Osteocyte (in vitro differentiated cells): ENCODE measurements around the gene ZNF365. TPM values are rescaled to one million over a fixed set of nuclear protein-coding genes. Genes with fewer than 3 reads are reported as not detected.

Source experiments
- DNase-seq: peaks from one replicate; pipeline ENCODE4 v3.0.0; 2021; ENCODE audit warnings: mixed read lengths; ENCODE audit not compliant: unreplicated experiment; ENCODE audit errors: extremely low spot score
- H3K27ac Mint-ChIP-seq: one replicate; pipeline ENCODE4 v1.8.0; 2021; ENCODE audit warnings: mild to moderate bottlenecking, mixed read lengths; ENCODE audit not compliant: unreplicated experiment
- H3K27me3 Mint-ChIP-seq: one replicate; pipeline ENCODE4 v1.8.0; 2021; ENCODE audit warnings: mixed read lengths; ENCODE audit not compliant: unreplicated experiment
- H3K36me3 Mint-ChIP-seq: one replicate; pipeline ENCODE4 v1.8.0; 2021; ENCODE audit warnings: mixed read lengths; ENCODE audit not compliant: unreplicated experiment
- H3K4me1 Mint-ChIP-seq: one replicate; pipeline ENCODE4 v1.8.0; 2021; ENCODE audit warnings: mixed read lengths; ENCODE audit not compliant: unreplicated experiment
- H3K4me3 Mint-ChIP-seq: one replicate; pipeline ENCODE4 v1.8.0; 2021; ENCODE audit warnings: mild to moderate bottlenecking, moderate library complexity, mixed read lengths; ENCODE audit not compliant: unreplicated experiment
- H3K9me3 Mint-ChIP-seq: one replicate; pipeline ENCODE4 v1.8.0; 2021; ENCODE audit warnings: mixed read lengths; ENCODE audit not compliant: unreplicated experiment
- total RNA-seq: library from RNA; stranded (reverse); gene quantifications from 2 replicates; pipeline ENCODE4 v1.2.1, GENCODE V29; 2021
- TF ChIP-seq, protein P1 (sequence below): fragments of 200-600 bp; sonication (generic); IDR thresholded peaks from 2 replicates; pipeline ENCODE4 v1.5.0; 2021; ENCODE audit warnings: antibody characterized with exemption, mild to moderate bottlenecking, moderate library complexity

Gene ZNF365
- total RNA-seq, 1 donor from 2014 or later, result 1.0 TPM

DNA sequence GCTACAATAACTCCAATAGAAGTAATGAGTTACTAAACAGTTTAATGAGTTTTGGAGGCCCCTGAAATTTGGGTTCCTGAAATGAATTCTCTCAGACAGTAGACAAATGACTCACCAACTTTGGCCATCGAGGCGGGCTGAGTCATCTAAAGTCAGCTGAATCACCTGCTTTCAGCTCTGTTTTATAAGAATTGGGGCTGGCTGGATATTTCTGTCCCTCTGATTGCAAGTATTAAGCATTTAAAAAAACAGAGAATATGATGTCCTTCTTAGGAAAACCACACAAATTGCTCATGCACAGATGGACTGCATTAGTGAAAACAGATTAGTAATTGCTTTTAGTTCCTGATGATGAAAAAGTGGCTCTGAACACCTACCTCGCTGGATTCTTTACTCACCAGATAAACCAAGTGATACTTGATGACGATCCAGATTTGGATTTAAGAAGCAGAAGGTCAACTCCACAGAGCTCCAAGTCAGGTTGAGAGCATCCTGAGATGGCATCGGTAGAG lies 59.1 kb downstream of the ZNF365 start:
- Mint-ChIP-seq H3K9me3 (no peaks in the 10 kb centered on the region), H3K36me3 (no peaks in the 10 kb centered on the region), H3K27me3 (no peaks in the 10 kb centered on the region), H3K4me3 (no peak overlapping the region), H3K27ac (peak overlapping the region; percentile 69), H3K4me1 (peaks cover 20% of the 10 kb centered on the region)
- TF ChIP-seq, protein P1, sequence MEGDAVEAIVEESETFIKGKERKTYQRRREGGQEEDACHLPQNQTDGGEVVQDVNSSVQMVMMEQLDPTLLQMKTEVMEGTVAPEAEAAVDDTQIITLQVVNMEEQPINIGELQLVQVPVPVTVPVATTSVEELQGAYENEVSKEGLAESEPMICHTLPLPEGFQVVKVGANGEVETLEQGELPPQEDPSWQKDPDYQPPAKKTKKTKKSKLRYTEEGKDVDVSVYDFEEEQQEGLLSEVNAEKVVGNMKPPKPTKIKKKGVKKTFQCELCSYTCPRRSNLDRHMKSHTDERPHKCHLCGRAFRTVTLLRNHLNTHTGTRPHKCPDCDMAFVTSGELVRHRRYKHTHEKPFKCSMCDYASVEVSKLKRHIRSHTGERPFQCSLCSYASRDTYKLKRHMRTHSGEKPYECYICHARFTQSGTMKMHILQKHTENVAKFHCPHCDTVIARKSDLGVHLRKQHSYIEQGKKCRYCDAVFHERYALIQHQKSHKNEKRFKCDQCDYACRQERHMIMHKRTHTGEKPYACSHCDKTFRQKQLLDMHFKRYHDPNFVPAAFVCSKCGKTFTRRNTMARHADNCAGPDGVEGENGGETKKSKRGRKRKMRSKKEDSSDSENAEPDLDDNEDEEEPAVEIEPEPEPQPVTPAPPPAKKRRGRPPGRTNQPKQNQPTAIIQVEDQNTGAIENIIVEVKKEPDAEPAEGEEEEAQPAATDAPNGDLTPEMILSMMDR, result no peak
- DNase-seq, result no peak

DNA sequence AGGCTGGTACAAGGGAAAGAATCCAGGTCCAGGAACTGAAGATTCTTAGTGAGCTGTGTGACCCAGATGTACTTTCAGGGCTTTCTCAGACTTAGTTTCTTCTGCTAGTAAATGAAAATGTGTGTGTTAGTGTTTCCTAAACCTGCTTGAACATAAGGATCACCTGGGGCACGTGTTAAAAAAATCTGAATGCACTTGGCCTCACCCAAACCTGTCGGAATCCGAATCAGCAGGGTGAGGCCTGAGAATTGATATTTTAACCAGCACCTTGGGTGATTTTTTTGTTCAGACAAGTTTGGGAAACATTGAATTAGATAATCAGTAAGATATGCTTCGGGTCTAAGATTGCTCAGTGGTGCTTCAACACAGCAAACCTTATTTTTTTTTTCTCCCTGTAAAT lies 59.7 kb downstream of the ZNF365 start:
- H3K36me3 Mint-ChIP-seq, result no peaks in the 10 kb centered on the region
- H3K9me3 Mint-ChIP-seq, result no peaks in the 10 kb centered on the region
- peak overlapping the region; percentile 69 for H3K27ac Mint-ChIP-seq
- no peak for DNase-seq
- no peaks in the 10 kb centered on the region for H3K27me3 Mint-ChIP-seq
- no peak overlapping the region for H3K4me3 Mint-ChIP-seq
- peaks cover 20% of the 10 kb centered on the region for H3K4me1 Mint-ChIP-seq
- TF ChIP-seq, protein P1, result no peak

DNA sequence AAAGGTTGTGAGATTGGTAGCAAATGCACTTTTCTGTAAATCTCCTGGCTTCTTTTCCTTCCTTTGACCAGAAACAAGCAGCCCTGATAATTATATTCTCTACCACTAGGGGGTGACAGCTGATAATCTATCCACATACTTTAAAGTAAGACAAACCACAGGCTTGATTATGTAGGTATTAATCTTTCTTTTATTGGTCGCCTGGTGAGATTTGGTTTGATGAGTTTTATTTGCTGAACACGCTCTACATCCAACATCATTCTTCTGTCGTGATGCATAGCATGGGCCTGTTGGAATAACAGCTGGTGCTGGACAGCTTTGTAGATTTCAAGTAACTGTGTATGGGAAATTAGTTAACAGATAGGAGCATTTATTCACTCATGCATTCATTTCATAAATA lies 63.5 kb downstream of the ZNF365 start:
- TF ChIP-seq, protein P1, result peak; percentile 80
- Mint-ChIP-seq H3K4me3 (no peak overlapping the region), H3K27me3 (no peaks in the 10 kb centered on the region), H3K36me3 (no peaks in the 10 kb centered on the region), H3K27ac (no peak overlapping the region), H3K9me3 (no peaks in the 10 kb centered on the region), H3K4me1 (peaks cover 17% of the 10 kb centered on the region)
- no peak for DNase-seq

DNA sequence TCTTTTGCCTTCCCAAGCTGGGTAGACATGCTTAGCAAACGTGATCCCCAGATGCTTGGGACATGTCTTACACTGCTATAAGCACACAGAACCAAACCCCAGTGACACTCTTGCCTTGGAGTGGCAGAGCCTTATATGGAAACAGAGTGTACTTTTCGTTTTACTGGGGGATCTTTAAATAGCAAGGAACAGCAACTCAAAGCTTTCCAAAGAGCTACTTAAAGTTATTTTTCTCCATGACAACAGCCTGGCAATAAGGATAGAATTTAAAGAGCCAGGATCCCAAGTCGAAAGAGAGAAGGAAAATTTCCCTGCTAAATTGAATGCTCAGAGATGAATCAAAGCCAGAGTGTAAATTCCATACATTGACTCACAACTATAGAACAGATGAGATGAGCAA lies 67.8 kb downstream of the ZNF365 start:
- TF ChIP-seq, protein P1, result no peak
- Mint-ChIP-seq H3K27ac (no peak overlapping the region), H3K4me3 (no peak overlapping the region), H3K9me3 (no peaks in the 10 kb centered on the region), H3K4me1 (peaks cover 1% of the 10 kb centered on the region), H3K27me3 (no peaks in the 10 kb centered on the region), H3K36me3 (no peaks in the 10 kb centered on the region)
- no peak for DNase-seq

DNA sequence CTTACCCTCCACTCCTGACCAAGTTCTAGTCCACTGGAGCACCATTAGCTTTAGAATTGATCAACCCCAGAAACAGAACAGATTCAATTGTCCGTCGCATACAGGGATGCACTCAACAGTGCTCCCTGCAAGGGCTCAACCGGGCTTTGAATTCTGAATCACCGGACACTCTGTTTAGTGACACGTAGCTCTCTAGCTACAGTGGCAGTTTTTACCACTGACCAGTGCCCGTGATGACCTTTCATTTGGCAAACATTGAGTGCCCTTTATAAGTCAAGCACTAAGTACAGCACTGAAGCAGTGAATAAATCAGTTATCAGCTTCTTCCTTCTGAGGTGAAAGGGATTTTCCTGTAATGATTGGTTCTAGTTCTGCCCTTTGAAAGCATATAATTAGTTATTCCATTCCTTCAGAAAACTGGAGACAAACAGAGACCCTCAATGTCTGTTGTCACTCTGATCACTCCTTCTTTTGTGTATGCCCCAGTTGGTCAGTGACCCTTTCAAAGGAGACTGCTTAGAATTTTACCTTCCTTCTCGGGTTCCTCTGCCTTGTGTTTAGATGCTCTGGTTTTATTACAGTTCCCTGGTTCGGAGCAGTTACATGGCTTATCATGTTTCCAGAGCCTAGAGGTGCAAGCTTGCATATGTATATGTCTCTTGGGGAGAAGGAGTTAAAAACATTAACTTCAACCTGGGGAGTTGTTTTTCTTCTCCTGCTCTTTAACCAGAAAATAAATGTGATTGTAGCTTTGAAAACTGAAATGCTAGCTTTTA lies 68.9 kb downstream of the ZNF365 start:
- H3K27me3 Mint-ChIP-seq, result no peaks in the 10 kb centered on the region
- DNase-seq, result no peak
- no peaks in the 10 kb centered on the region for H3K4me1 Mint-ChIP-seq
- no peak overlapping the region for H3K4me3 Mint-ChIP-seq
- TF ChIP-seq, protein P1, result no peak
- no peaks in the 10 kb centered on the region for H3K9me3 Mint-ChIP-seq
- H3K27ac Mint-ChIP-seq, result no peak overlapping the region
- H3K36me3 Mint-ChIP-seq, result no peaks in the 10 kb centered on the region
